WTC11 (cell line): ENCODE data around the gene YARS1.

ENCODE experiments used
- ATF1 ChIP-seq: sonication (generic); formaldehyde crosslinking; IDR thresholded peaks from 2 replicates; pipeline ENCODE4 v1.8.1; 2023; ENCODE audit warnings: mild to moderate bottlenecking, moderate library complexity, missing genetic modification reagents
- CTCF ChIP-seq: fragments of 200-600 bp; IDR thresholded peaks from 2 replicates; pipeline ENCODE4 v1.8.0; 2022; ENCODE audit warnings: antibody characterized with exemption
- FOXP4 ChIP-seq: sonication (generic); formaldehyde crosslinking; IDR thresholded peaks from 2 replicates; pipeline ENCODE4 v1.8.0; 2022; ENCODE audit warnings: mild to moderate bottlenecking, missing genetic modification reagents
- MAX ChIP-seq: sonication (generic); formaldehyde crosslinking; IDR thresholded peaks from 2 replicates; pipeline ENCODE4 v1.8.0; 2022; ENCODE audit warnings: mild to moderate bottlenecking, missing genetic modification reagents
- NFYB ChIP-seq: sonication (generic); formaldehyde crosslinking; conservative IDR thresholded peaks from 2 replicates; pipeline ENCODE4 v1.8.0; 2022; ENCODE audit warnings: low read depth, missing genetic modification reagents
- PREB ChIP-seq: sonication (generic); formaldehyde crosslinking; IDR thresholded peaks from 2 replicates; pipeline ENCODE4 v1.8.1; 2022; ENCODE audit warnings: mild to moderate bottlenecking, missing genetic modification reagents, moderate library complexity, borderline replicate concordance
- ZNF138 ChIP-seq: sonication (generic); formaldehyde crosslinking; conservative IDR thresholded peaks from 2 replicates; pipeline ENCODE4 v1.8.1; 2022; ENCODE audit warnings: mild to moderate bottlenecking, moderate library complexity, missing genetic modification reagents
- ZNF512 ChIP-seq: sonication (generic); formaldehyde crosslinking; IDR thresholded peaks from 2 replicates; pipeline ENCODE4 v1.8.1; 2022; ENCODE audit warnings: missing genetic modification reagents, borderline replicate concordance

GRCh38 chr1:32817815-32818786, 943 bp upstream of the YARS1 start:
- TF ChIP-seq ZNF138 (CRISPR knock-in tag) (no peak), NFYB (CRISPR knock-in tag) (no peak), MAX (no peak), CTCF (no peak), ATF1 (no peak), ZNF512 (CRISPR knock-in tag) (no peak), PREB (no peak), FOXP4 (CRISPR knock-in tag) (0 out of 2 replicates have a peak, but pooled peaks have one; percentile 13)
